ENCODE measurements around the gene UST.
"Not testable (repeated sequence)": the region's sequence is repeated elsewhere in the genome, so short reads cannot be mapped to it uniquely, and the experiment has no call there.

UST gene

GRCh38 chr6:148736774-148737412 is 9.9 kb upstream of the UST start:
- no peak for DNase-seq (ENCODE audit: low spot score)

- no peak for DNase-seq (ENCODE audit: low spot score)
Measured at GRCh38 chr6:148737806-148738205, 9.0 kb upstream of the UST start.

GRCh38 chr6:148738946-148739821 is 7.6 kb upstream of the UST start:
- no peak for DNase-seq (ENCODE audit: low spot score)

DNA sequence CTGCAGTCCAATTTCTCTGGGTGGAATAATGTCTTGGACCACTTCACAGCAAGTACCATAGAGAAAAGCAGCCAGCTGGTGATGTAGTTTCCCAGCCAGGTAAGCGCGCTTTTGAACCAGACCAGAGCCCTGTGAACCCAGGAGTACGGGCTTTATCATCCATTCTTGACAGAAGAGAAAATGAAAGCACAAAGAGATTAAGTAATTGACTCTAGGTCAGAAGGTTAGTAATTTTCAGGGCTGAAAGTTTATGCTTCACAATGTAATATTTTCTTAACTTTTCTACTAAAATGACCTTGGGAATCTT is 7.1 kb upstream of the UST start:
- no peak for DNase-seq (ENCODE audit: low spot score)

- no peak for DNase-seq (ENCODE audit: low spot score)
Measured at GRCh38 chr6:148743476-148743875, 3.4 kb upstream of the UST start.

DNA sequence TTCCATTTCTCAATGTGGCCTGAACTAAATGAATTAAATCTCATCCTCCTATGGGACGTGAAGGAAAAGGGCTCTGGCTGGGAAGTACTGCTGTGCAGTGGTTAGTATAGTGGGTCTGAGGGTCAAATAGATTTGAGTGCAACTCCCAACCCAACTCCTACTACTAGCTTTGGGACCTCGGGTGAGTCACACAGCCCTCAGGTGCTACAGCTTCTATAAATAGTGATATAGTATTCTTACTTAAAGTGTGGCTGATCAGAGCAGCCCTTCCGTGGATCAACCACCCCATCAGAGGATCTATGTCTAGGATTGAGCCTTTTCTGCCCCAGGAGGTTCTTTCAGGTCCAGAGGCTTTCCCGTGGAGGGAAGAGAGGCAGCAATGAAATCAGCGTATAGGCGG is 904 bp upstream of the UST start:
- DNase-seq (ENCODE audit: low spot score) = no peak

DNA sequence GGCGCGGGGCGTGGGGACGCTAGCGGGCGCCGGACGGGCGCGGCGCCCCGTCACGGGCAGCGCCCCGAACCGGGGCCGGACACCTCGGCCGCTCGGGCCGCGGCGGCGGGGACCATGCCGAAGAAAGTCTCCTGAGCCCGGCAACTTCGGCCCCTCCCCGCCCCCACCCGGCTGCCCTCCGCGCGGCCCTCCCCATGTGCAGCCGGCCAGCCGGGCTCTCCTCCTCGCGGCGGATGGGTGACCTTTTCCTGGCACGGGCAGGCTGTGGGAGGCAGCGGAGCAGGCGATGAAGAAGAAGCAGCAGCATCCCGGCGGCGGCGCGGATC is 278 bp downstream of the UST start:
- DNase-seq (ENCODE audit: low spot score) = peak; percentile 73

- peak; percentile 45 for DNase-seq (ENCODE audit: low spot score)
Measured at GRCh38 chr6:148747471-148748165, 788 bp downstream of the UST start.

GRCh38 chr6:148749674-148750073 is 2.8 kb downstream of the UST start:
- no peak for DNase-seq (ENCODE audit: low spot score)

- DNase-seq (ENCODE audit: low spot score) = no peak
Measured at GRCh38 chr6:148750838-148751792, 4.3 kb downstream of the UST start.

DNA sequence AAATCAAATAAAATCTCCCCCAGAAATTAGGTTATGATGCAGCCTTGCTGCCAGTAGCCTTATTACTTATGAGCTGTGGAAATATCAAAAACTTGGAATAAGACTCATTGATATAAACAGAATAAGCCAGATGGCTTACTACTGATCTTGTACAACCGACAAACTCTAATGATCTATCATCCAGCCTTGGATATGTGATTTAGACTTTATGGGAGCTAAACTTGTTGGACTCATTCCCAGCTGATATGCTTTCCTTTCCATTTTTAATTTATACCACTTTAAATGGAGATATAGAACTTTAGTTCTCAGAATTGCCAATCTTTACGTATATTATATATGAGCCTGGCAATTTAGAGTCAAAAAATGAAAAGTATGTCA is 5.0 kb downstream of the UST start:
- DNase-seq (ENCODE audit: low spot score) = no peak

- not testable (repeated sequence) for DNase-seq (ENCODE audit: low spot score)
Measured at GRCh38 chr6:148755379-148755778, 8.5 kb downstream of the UST start.

- DNase-seq (ENCODE audit: low spot score) = no peak
Measured at GRCh38 chr6:148757944-148758480, 11.2 kb downstream of the UST start.

DNA sequence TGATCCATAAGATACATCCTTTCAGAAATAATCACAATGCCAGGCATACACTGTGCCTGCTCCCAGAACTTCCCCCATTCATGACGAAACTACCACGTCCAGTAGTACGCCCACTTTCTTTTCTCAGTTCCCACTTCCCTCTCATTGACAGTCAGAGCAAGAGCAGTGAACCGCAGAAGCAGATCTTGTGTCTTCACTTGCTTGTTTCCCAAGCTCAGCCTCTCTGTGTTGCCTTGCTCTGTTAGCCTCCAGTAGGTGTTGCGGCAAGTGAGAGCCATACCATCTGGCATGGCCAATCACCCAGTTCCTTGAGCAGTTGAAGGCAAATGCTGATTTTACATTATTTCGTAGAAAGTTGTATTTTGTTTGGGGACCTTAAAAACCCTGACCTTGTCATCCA is 11.7 kb downstream of the UST start:
- no peak for DNase-seq (ENCODE audit: low spot score)

- no peak for DNase-seq (ENCODE audit: low spot score)
Measured at GRCh38 chr6:148760258-148760534, 13.4 kb downstream of the UST start.

DNA sequence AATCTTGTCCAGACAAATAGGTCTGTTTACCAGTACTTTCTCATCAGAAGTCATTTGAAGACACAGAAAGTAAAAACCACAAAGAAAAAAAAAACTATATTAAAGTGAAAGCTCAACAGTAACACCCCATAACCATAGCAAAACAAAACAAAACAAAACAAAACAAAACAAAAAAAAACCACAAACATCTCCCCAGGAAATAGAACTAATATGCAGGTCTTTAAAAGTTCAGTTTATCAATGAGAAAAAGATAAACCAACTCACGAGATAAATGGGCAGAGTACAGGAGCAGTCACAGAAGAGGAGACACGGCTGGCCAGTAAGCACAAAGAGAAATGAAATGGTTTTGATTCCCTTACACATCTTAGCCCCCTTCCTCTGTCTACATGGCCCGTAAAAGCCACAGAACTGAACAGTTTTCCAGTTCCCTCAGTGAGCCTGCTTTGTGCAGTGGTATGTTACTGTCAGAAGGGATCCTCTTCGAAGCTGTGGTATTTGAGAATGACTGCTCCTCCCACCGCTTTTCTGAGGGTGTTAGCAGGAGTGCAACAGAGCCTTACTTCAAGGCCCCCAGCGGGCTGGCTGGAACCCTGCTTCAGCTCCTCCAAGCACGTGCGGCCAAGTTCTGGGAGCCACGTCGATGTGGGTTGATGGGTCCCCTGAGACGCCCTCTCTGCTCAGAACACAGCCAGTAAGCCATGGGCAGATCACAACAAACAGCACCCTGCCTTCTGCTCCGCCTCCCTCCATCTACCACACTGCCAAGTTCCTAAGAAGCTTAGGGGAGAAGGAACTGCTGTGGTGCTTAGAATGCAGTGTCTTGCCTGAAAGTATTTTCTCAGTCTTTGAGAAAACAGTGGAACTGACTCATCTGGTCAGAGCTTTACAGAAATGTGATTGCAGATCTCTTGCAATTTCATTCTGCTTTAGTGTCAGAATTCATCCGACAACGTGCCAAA is 14.0 kb downstream of the UST start:
- peak; percentile 63 for DNase-seq (ENCODE audit: low spot score)

DNA sequence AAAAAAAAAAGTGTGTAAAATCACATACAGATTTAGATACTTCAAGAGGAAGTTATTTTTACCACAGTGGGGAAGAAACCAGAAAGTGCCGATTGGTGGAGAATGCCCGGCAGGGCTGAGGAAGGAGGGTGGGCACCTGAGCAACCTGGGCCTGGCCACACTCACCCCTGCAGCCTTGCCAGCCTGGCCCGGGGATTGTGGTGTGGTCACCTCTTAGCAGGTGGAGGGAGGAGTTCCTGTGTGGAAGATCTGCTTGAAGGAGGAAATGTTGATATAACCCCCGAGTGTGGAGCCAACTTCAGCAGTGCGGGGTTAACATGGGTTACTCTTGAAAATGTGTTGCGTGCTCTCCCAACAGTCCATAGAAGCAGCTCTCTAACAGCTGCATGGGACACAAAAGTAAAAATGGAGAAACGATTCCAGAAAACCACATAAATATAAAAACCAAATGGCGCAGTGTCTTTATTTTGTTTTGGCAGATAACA is 14.7 kb downstream of the UST start:
- no peak for DNase-seq (ENCODE audit: low spot score)

DNA sequence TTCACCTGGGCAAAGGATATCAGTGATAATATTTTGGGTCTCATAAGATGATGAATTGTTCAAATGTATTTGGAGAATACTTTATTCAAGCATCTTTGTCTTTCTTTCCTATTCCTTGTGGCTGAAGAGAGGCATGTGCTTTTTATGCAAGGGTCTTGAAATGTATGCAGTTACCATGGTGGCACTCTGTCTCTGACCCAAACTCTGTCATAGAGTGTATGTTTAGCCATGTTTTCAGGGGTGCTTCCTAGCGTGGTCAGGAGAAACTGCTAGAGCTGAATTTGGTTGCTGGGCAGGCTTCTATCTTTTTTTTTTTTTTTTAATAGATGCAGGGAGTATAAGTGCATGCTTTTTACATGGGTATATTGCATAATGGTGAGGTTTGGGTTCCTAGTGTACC is 15.4 kb downstream of the UST start:
- DNase-seq (ENCODE audit: low spot score) = no peak

DNA sequence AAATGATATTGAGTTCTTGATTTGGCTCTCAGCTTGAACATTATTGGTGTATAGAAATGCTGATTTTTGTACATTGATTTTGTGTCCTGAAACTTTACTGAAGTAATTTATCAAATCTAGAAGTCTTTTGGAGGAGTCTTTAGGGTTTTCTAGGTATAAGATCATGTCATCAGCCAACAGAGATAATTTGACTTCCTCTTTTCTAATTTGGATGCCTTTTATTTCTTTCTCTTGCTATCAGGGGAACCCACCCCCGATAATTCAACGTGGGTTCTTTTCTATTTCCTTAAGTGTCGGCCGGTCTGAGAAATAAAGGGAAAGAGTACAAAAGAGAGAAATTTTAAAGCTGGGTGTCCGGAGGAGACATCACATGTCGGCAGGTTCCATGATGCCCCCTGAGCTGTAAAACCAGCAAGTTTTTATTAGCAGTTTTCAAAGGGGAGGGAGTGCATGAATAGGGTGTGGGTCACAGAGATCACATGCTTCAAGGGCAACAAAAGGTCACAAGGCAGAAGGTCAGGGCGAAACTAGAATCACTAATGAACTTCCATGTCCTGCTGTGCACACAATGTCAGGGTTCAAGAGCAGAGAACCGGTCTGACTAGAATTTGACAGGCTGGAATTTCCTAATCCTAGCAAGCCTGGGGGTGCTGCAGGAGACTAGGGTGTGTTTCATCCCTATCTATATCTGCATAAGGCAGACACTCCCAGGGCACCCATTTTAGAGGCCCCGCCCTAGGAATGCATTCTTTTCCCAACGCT is 17.6 kb downstream of the UST start:
- not testable (repeated sequence) for DNase-seq (ENCODE audit: low spot score)
